ENCODE measurements around the gene COL15A1. TPM values are rescaled to one million over a fixed set of nuclear protein-coding genes. Genes with fewer than 3 reads are reported as not detected.
"Not testable (repeated sequence)": the region's sequence is repeated elsewhere in the genome, so short reads cannot be mapped to it uniquely, and the experiment has no call there.

COL15A1 gene
- total and polyA plus RNA-seq, 4 experiments from 2014 or later, result not detected

- ChIA-PET CTCF (ENCODE audit: partially characterized antibody) (no interaction called here), POLR2A (ENCODE audit: partially characterized antibody) (interaction anchor here (5.5 kb wide), 1 partner anchor 8 kb away, joined by 31 read pairs; the partner anchor contains the start of gene TGFBR1)
- Histone ChIP-seq H3K36me3 (ENCODE audit: insufficient read depth, low read length) (no peaks in the 10 kb centered on the region), H3K4me3 (ENCODE audit: low read length in 2 of 2) (no peak overlapping the region), H3K9me3 (ENCODE audit: control insufficient read depth in 1 of 2, low read length in 2 of 2) (no peaks in the 10 kb centered on the region), H3K27ac (ENCODE audit: low read depth, low read length) (no peak overlapping the region), H3K27me3 (ENCODE audit: insufficient read depth, low read length) (no peaks in the 10 kb centered on the region), H3K4me1 (ENCODE audit: insufficient read depth, low read length) (peaks cover 40% of the 10 kb centered on the region)
- no peaks in the 10 kb centered on the region for H3K36me3 Mint-ChIP-seq
- intact Hi-C loops (cut with micrococcal nuclease), result no loop called here
- no peak overlapping the region for H3K4me3 Mint-ChIP-seq
- DNase-seq, result no peak
- no peaks in the 10 kb centered on the region for H3K27me3 Mint-ChIP-seq
- H3K4me1 Mint-ChIP-seq, result peaks cover 31 to 72% (median 49%) of the 10 kb centered on the region in 4 donors
- H3K27ac Mint-ChIP-seq, result peak overlapping the region in 1 of 7 donors; percentile 35
- peaks cover 0 to 6% (median 1%) of the 10 kb centered on the region in 8 donors for H3K9me3 Mint-ChIP-seq
Measured at GRCh38 chr9:99095565-99095964, 151.9 kb downstream of the COL15A1 start.

GRCh38 chr9:99096409-99096808, 152.7 kb downstream of the COL15A1 start:
- Mint-ChIP-seq H3K36me3 (no peaks in the 10 kb centered on the region), H3K27me3 (no peaks in the 10 kb centered on the region), H3K4me3 (no peak overlapping the region), H3K27ac (peak overlapping the region in 1 of 7 donors; percentile 68), H3K4me1 (peaks cover 28 to 66% (median 47%) of the 10 kb centered on the region in 4 donors), H3K9me3 (peaks cover 0 to 9% (median 1%) of the 10 kb centered on the region in 8 donors)
- no peaks in the 10 kb centered on the region for H3K9me3 ChIP-seq (ENCODE audit: control insufficient read depth in 1 of 2, low read length in 2 of 2)
- no peak overlapping the region for H3K4me3 ChIP-seq (ENCODE audit: low read length in 2 of 2)
- H3K4me1 ChIP-seq (ENCODE audit: insufficient read depth, low read length), result peaks cover 31% of the 10 kb centered on the region
- intact Hi-C loops (cut with micrococcal nuclease), result no loop called here
- H3K36me3 ChIP-seq (ENCODE audit: insufficient read depth, low read length), result no peaks in the 10 kb centered on the region
- no peak for DNase-seq
- CTCF ChIA-PET (ENCODE audit: partially characterized antibody), result no interaction called here
- no peak overlapping the region for H3K27ac ChIP-seq (ENCODE audit: low read depth, low read length)
- no peaks in the 10 kb centered on the region for H3K27me3 ChIP-seq (ENCODE audit: insufficient read depth, low read length)
- POLR2A ChIA-PET (ENCODE audit: partially characterized antibody), result interaction anchor here (1.4 kb wide), 1 partner anchor 39 kb away, joined by 3 read pairs; no protein-coding TSS in a partner anchor

GRCh38 chr9:99099806-99100585, 156.3 kb downstream of the COL15A1 start:
- intact Hi-C loops (cut with micrococcal nuclease), result loop anchor here (5.0 kb wide), 1 partner anchor 37 kb away; no protein-coding TSS in a partner anchor
- CTCF ChIA-PET (ENCODE audit: partially characterized antibody); DNase-seq; H3K36me3 Mint-ChIP-seq; H3K27me3 ChIP-seq (ENCODE audit: insufficient read depth, low read length); H3K9me3 Mint-ChIP-seq; H3K9me3 ChIP-seq (ENCODE audit: control insufficient read depth in 1 of 2, low read length in 2 of 2); H3K4me3 ChIP-seq (ENCODE audit: low read length in 2 of 2); H3K27ac ChIP-seq (ENCODE audit: low read depth, low read length); H3K36me3 ChIP-seq (ENCODE audit: insufficient read depth, low read length); H3K27me3 Mint-ChIP-seq: not testable (repeated sequence)
- POLR2A ChIA-PET (ENCODE audit: partially characterized antibody), result interaction anchor here (1.6 kb wide), 1 partner anchor 42 kb away, joined by 4 read pairs; no protein-coding TSS in a partner anchor
- Mint-ChIP-seq H3K4me3 (peak overlapping the region in 1 of 8 donors; percentile 27), H3K27ac (peak overlapping the region in 4 of 7 donors; percentile 6 to 66 (median 22)), H3K4me1 (peaks cover 24 to 59% (median 36%) of the 10 kb centered on the region in 4 donors)
- peaks cover 24% of the 10 kb centered on the region for H3K4me1 ChIP-seq (ENCODE audit: insufficient read depth, low read length)

GRCh38 chr9:99101271-99101670, 157.6 kb downstream of the COL15A1 start:
- DNase-seq, result no peak
- Mint-ChIP-seq H3K4me3 (no peak overlapping the region), H3K9me3 (peaks cover 0 to 9% (median 1%) of the 10 kb centered on the region in 8 donors), H3K4me1 (peaks cover 28 to 54% (median 38%) of the 10 kb centered on the region in 4 donors), H3K36me3 (peaks cover 0 to 8% of the 10 kb centered on the region in 2 donors), H3K27ac (peak overlapping the region in 1 of 7 donors; percentile 25), H3K27me3 (no peaks in the 10 kb centered on the region)
- intact Hi-C loops (cut with micrococcal nuclease), result loop anchor here (5.0 kb wide), 1 partner anchor 36 kb away; no protein-coding TSS in a partner anchor
- Histone ChIP-seq H3K9me3 (ENCODE audit: control insufficient read depth in 1 of 2, low read length in 2 of 2) (no peaks in the 10 kb centered on the region), H3K27me3 (ENCODE audit: insufficient read depth, low read length) (no peaks in the 10 kb centered on the region), H3K4me1 (ENCODE audit: insufficient read depth, low read length) (peaks cover 28% of the 10 kb centered on the region), H3K36me3 (ENCODE audit: insufficient read depth, low read length) (no peaks in the 10 kb centered on the region), H3K27ac (ENCODE audit: low read depth, low read length) (no peak overlapping the region), H3K4me3 (ENCODE audit: low read length in 2 of 2) (no peak overlapping the region)
- ChIA-PET CTCF (ENCODE audit: partially characterized antibody) (interaction anchor here (0.8 to 4.8 kb wide), 5 partner anchors 8 to 126 kb away, joined by 4 to 71 read pairs (median 6); no protein-coding TSS in a partner anchor), POLR2A (ENCODE audit: partially characterized antibody) (interaction anchor here (0.7 to 7.9 kb wide), 5 partner anchors 8 to 42 kb away, joined by 3 to 82 read pairs (median 3); no protein-coding TSS in a partner anchor)

- H3K4me1 Mint-ChIP-seq, result peaks cover 28 to 54% (median 40%) of the 10 kb centered on the region in 4 donors
- Histone ChIP-seq H3K4me1 (ENCODE audit: insufficient read depth, low read length) (peaks cover 34% of the 10 kb centered on the region), H3K4me3 (ENCODE audit: low read length in 2 of 2) (no peak overlapping the region), H3K27ac (ENCODE audit: low read depth, low read length) (no peak overlapping the region), H3K27me3 (ENCODE audit: insufficient read depth, low read length) (no peaks in the 10 kb centered on the region), H3K36me3 (ENCODE audit: insufficient read depth, low read length) (no peaks in the 10 kb centered on the region), H3K9me3 (ENCODE audit: control insufficient read depth in 1 of 2, low read length in 2 of 2) (no peaks in the 10 kb centered on the region)
- ChIA-PET CTCF (ENCODE audit: partially characterized antibody) (interaction anchor here (0.8 to 4.8 kb wide), 7 partner anchors 9 to 126 kb away, joined by 4 to 71 read pairs (median 11); no protein-coding TSS in a partner anchor), POLR2A (ENCODE audit: partially characterized antibody) (interaction anchor here (0.7 to 7.9 kb wide), 5 partner anchors 9 to 43 kb away, joined by 3 to 82 read pairs (median 3); no protein-coding TSS in a partner anchor)
- intact Hi-C loops (cut with micrococcal nuclease), result loop anchor here (5.0 kb wide), 1 partner anchor 35 kb away; no protein-coding TSS in a partner anchor
- H3K36me3 Mint-ChIP-seq, result peaks cover 0 to 8% of the 10 kb centered on the region in 2 donors
- no peak for DNase-seq
- peak overlapping the region in 2 of 7 donors; percentile 26 to 87 for H3K27ac Mint-ChIP-seq
- H3K9me3 Mint-ChIP-seq, result peaks cover 0 to 9% (median 1%) of the 10 kb centered on the region in 8 donors
- H3K4me3 Mint-ChIP-seq, result no peak overlapping the region
- H3K27me3 Mint-ChIP-seq, result no peaks in the 10 kb centered on the region
Measured at GRCh38 chr9:99101812-99102211, 158.1 kb downstream of the COL15A1 start.

GRCh38 chr9:99103054-99103895, 159.6 kb downstream of the COL15A1 start:
- intact Hi-C loops (cut with micrococcal nuclease), result loop anchor here (5.0 kb wide), 1 partner anchor 34 kb away; no protein-coding TSS in a partner anchor

More at GRCh38 chr9:99103054-99103895, 159.6 kb downstream of the COL15A1 start:
- H3K4me1 ChIP-seq (ENCODE audit: insufficient read depth, low read length), result peaks cover 48% of the 10 kb centered on the region
- no peaks in the 10 kb centered on the region for H3K27me3 Mint-ChIP-seq
- no peaks in the 10 kb centered on the region for H3K36me3 ChIP-seq (ENCODE audit: insufficient read depth, low read length)
- CTCF ChIA-PET (ENCODE audit: partially characterized antibody), result interaction anchor here (0.6 to 4.8 kb wide), 17 partner anchors 9 to 297 kb away, joined by 3 to 71 read pairs (median 5); no protein-coding TSS in a partner anchor
- no peaks in the 10 kb centered on the region for H3K27me3 ChIP-seq (ENCODE audit: insufficient read depth, low read length)
- no peak overlapping the region for H3K4me3 ChIP-seq (ENCODE audit: low read length in 2 of 2)
- peaks cover 0 to 9% (median 1%) of the 10 kb centered on the region in 8 donors for H3K9me3 Mint-ChIP-seq
- no peak overlapping the region for H3K27ac ChIP-seq (ENCODE audit: low read depth, low read length)
- H3K36me3 Mint-ChIP-seq, result peaks cover 0 to 8% of the 10 kb centered on the region in 2 donors
- DNase-seq, result no peak
- H3K9me3 ChIP-seq (ENCODE audit: control insufficient read depth in 1 of 2, low read length in 2 of 2), result no peaks in the 10 kb centered on the region
- POLR2A ChIA-PET (ENCODE audit: partially characterized antibody), result interaction anchor here (1.2 to 7.9 kb wide), 15 partner anchors 10 to 51 kb away, joined by 3 to 82 read pairs (median 12); no protein-coding TSS in a partner anchor
- H3K4me3 Mint-ChIP-seq, result peak overlapping the region; percentile 82 to 96 (median 88)
- peak overlapping the region in 6 of 7 donors; percentile 9 to 95 (median 82) for H3K27ac Mint-ChIP-seq
- peaks cover 39 to 62% (median 50%) of the 10 kb centered on the region in 4 donors for H3K4me1 Mint-ChIP-seq

All from CD4-positive, alpha-beta memory T cell (primary cell).